ENCODE results near the gene PHF19.

DNA sequence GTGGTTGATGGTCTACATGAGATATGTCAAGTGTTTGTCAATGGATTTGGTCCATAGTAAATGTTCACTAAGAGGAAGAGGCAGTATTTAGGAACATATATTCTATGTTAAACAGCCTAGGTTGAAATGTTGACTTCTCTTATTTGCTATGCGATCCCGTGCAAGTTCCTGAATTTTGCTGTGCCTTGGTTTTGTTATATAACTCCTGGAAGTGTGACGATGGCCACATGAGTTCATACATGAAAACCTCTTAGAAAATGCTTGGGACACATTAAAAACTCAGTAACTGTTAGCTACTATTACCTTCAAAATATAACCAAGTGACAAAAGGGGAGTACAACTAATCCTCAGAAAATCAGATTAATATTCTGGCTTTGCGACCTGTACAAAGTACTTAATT lies 61.9 kb downstream of the PHF19 start:
- TF ChIP-seq POLR2A (IDR thresholded peaks at IDR 0.05) (no peak), CTCF (IDR thresholded peaks at IDR 0.05 in 4 of 5, conservative IDR thresholded peaks at IDR 0.05 in 1 of 5) (no peak)
